H1 (cell line): Measurements from ENCODE around the gene CNTN5. TPM values are rescaled to one million over a fixed set of nuclear protein-coding genes. Genes with fewer than 3 reads are reported as not detected.

Experiments
- polyA plus RNA-seq, 7 experiments: library from polyadenylated mRNA; depleted of rRNA in 3 of 7; stranded (reverse) in 5 of 7; unstranded in 2 of 7; fragments of >200 nt in 5 of 7; fragments of 200-250 nt in 2 of 7; gene quantifications; 1 replicate in 5 of 7; 2 replicates in 1 of 7; 4 replicates in 1 of 7; pipeline versions ENCODE4 v1.2.1 to v1.2.3, GENCODE V29; 2011 to 2013; ENCODE audit warnings: missing spikeins in 2 of 7, mixed read lengths in 2 of 7
- total RNA-seq: library from RNA; stranded (reverse); fragmentation: NEBNext Ultra II Directional; extraction: Animal tissue kit (Norgen Biotek cat#: 25700); gene quantifications from 2 replicates; pipeline ENCODE4 v1.2.1, GENCODE V29; 2021
- TF ChIP-seq, protein P1 (sequence below): fragments of 300-600 bp; sonication (generic); IDR thresholded peaks from 2 replicates; pipeline ENCODE4 v1.7.1; 2012; ENCODE audit warnings: low read length, moderate library complexity, mild to moderate bottlenecking, inconsistent platforms; ENCODE audit not compliant: insufficient replicate concordance
- TF ChIP-seq, protein P2 (sequence below), 3 experiments: IDR thresholded peaks; 1 replicate in 2 of 3; 2 replicates in 1 of 3; pipeline versions ENCODE4 v1.5.1 to v1.6.1; 2011; ENCODE audit warnings: low read length in 3 of 3, mild to moderate bottlenecking in 3 of 3, inconsistent platforms in 2 of 3, low read depth in 1 of 3, moderate library complexity in 1 of 3; ENCODE audit not compliant: insufficient read depth in 1 of 3; ENCODE audit errors: control extremely low read depth in 1 of 3

Gene CNTN5
- total and polyA plus RNA-seq, 2 of the 8 experiments (the other 6 are each of a cell fraction or from before 2014, with no cell fraction given), result not detected

DNA sequence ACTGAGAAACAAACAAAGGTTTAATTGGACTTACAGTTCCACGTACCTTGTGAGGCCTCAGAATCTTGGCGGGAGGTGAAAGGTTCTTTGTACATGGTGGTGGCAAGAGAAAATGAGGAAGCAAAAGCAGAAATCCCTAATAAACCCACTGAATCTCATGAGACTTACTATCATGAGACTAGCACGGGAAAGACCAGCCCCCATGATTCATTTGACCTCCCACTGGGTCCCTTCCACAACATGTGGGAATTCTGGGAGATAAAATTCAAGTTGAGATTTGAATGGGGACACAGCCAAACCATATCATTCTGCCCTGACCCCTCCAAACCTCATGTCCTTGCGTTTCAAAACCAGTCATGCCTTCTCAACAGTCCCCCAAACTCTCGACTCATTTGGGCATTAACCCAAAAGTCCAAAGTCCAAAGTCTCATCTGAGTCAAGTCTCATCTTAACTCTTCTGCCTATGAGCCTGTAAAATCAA, 617.4 kb downstream of the CNTN5 start (continued):
- TF ChIP-seq, protein P1, sequence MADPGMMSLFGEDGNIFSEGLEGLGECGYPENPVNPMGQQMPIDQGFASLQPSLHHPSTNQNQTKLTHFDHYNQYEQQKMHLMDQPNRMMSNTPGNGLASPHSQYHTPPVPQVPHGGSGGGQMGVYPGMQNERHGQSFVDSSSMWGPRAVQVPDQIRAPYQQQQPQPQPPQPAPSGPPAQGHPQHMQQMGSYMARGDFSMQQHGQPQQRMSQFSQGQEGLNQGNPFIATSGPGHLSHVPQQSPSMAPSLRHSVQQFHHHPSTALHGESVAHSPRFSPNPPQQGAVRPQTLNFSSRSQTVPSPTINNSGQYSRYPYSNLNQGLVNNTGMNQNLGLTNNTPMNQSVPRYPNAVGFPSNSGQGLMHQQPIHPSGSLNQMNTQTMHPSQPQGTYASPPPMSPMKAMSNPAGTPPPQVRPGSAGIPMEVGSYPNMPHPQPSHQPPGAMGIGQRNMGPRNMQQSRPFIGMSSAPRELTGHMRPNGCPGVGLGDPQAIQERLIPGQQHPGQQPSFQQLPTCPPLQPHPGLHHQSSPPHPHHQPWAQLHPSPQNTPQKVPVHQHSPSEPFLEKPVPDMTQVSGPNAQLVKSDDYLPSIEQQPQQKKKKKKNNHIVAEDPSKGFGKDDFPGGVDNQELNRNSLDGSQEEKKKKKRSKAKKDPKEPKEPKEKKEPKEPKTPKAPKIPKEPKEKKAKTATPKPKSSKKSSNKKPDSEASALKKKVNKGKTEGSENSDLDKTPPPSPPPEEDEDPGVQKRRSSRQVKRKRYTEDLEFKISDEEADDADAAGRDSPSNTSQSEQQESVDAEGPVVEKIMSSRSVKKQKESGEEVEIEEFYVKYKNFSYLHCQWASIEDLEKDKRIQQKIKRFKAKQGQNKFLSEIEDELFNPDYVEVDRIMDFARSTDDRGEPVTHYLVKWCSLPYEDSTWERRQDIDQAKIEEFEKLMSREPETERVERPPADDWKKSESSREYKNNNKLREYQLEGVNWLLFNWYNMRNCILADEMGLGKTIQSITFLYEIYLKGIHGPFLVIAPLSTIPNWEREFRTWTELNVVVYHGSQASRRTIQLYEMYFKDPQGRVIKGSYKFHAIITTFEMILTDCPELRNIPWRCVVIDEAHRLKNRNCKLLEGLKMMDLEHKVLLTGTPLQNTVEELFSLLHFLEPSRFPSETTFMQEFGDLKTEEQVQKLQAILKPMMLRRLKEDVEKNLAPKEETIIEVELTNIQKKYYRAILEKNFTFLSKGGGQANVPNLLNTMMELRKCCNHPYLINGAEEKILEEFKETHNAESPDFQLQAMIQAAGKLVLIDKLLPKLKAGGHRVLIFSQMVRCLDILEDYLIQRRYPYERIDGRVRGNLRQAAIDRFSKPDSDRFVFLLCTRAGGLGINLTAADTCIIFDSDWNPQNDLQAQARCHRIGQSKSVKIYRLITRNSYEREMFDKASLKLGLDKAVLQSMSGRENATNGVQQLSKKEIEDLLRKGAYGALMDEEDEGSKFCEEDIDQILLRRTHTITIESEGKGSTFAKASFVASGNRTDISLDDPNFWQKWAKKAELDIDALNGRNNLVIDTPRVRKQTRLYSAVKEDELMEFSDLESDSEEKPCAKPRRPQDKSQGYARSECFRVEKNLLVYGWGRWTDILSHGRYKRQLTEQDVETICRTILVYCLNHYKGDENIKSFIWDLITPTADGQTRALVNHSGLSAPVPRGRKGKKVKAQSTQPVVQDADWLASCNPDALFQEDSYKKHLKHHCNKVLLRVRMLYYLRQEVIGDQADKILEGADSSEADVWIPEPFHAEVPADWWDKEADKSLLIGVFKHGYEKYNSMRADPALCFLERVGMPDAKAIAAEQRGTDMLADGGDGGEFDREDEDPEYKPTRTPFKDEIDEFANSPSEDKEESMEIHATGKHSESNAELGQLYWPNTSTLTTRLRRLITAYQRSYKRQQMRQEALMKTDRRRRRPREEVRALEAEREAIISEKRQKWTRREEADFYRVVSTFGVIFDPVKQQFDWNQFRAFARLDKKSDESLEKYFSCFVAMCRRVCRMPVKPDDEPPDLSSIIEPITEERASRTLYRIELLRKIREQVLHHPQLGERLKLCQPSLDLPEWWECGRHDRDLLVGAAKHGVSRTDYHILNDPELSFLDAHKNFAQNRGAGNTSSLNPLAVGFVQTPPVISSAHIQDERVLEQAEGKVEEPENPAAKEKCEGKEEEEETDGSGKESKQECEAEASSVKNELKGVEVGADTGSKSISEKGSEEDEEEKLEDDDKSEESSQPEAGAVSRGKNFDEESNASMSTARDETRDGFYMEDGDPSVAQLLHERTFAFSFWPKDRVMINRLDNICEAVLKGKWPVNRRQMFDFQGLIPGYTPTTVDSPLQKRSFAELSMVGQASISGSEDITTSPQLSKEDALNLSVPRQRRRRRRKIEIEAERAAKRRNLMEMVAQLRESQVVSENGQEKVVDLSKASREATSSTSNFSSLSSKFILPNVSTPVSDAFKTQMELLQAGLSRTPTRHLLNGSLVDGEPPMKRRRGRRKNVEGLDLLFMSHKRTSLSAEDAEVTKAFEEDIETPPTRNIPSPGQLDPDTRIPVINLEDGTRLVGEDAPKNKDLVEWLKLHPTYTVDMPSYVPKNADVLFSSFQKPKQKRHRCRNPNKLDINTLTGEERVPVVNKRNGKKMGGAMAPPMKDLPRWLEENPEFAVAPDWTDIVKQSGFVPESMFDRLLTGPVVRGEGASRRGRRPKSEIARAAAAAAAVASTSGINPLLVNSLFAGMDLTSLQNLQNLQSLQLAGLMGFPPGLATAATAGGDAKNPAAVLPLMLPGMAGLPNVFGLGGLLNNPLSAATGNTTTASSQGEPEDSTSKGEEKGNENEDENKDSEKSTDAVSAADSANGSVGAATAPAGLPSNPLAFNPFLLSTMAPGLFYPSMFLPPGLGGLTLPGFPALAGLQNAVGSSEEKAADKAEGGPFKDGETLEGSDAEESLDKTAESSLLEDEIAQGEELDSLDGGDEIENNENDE, result no peak
- TF ChIP-seq, protein P2, sequence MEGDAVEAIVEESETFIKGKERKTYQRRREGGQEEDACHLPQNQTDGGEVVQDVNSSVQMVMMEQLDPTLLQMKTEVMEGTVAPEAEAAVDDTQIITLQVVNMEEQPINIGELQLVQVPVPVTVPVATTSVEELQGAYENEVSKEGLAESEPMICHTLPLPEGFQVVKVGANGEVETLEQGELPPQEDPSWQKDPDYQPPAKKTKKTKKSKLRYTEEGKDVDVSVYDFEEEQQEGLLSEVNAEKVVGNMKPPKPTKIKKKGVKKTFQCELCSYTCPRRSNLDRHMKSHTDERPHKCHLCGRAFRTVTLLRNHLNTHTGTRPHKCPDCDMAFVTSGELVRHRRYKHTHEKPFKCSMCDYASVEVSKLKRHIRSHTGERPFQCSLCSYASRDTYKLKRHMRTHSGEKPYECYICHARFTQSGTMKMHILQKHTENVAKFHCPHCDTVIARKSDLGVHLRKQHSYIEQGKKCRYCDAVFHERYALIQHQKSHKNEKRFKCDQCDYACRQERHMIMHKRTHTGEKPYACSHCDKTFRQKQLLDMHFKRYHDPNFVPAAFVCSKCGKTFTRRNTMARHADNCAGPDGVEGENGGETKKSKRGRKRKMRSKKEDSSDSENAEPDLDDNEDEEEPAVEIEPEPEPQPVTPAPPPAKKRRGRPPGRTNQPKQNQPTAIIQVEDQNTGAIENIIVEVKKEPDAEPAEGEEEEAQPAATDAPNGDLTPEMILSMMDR (IDR thresholded peaks at IDR 0.05; ENCODE audit: control extremely low read depth in 1 of 3, insufficient read depth in 1 of 3, low read depth in 1 of 3, low read length in 3 of 3), result no peak
